Sigmoid colon (tissue), 7 donors: Measurements from ENCODE around the gene MRM3. TPM values are rescaled to one million over a fixed set of nuclear protein-coding genes. Genes with fewer than 3 reads are reported as not detected.

Experiments
- DNase-seq: peaks from one replicate; pipeline ENCODE4 v3.0.0-alpha.2; 2019
- H3K27ac ChIP-seq, 4 donors: fragments of 200-600 bp; sonication (generic); one replicate each; pipeline ENCODE4 v1.5.1; 2016 to 2019; ENCODE audit warnings: mild to moderate bottlenecking in 1 of 4
- H3K27me3 ChIP-seq, 3 donors: fragments of 200-600 bp; sonication (generic); one replicate each; pipeline ENCODE4 v1.5.1; 2019; ENCODE audit warnings: mild to moderate bottlenecking in 1 of 3
- H3K36me3 ChIP-seq, 4 donors: fragments of 200-600 bp; sonication (generic); one replicate each; pipeline ENCODE4 v1.5.1; 2016 to 2019
- H3K4me1 ChIP-seq, 4 donors: fragments of 200-600 bp; sonication (generic); one replicate each; pipeline ENCODE4 v1.5.1; 2017 to 2019
- H3K4me3 ChIP-seq, 4 donors: fragments of 200-600 bp; sonication (generic); one replicate each; pipeline ENCODE4 v1.5.1; 2017 to 2019; ENCODE audit warnings: mild to moderate bottlenecking in 2 of 4, moderate library complexity in 1 of 4
- H3K9me3 ChIP-seq, 4 donors: fragments of 200-600 bp in 3 of 4; sonication (generic) in 3 of 4; one replicate each; pipeline versions ENCODE4 v1.5.1 to v1.6.1; 2013 to 2019
- EP300 ChIP-seq, 4 donors: sonication (generic); formaldehyde crosslinking; IDR thresholded peaks; one replicate each; pipeline ENCODE4 v1.6.1; 2017; ENCODE audit warnings: antibody characterized with exemption in 4 of 4
- POLR2A ChIP-seq, 2 donors: fragments of 450-650 bp; IDR thresholded peaks; one replicate each; pipeline ENCODE4 v1.6.1; 2016; ENCODE audit warnings: antibody characterized with exemption in 2 of 2, mild to moderate bottlenecking in 2 of 2, moderate library complexity in 2 of 2
- POLR2AphosphoS5 ChIP-seq, 4 donors: sonication (generic); formaldehyde crosslinking; IDR thresholded peaks; one replicate each; pipeline ENCODE4 v1.6.1; 2017; ENCODE audit warnings: antibody characterized with exemption in 4 of 4
- WGBS, 2 donors: extraction: QIAGEN DNeasy Blood & Tissue Kit; methylation state at CpG; one replicate each; pipeline ENCODE4 v1.1.7; 2013; 5-methylcytosine and 5-hydroxymethylcytosine counted together
- intact Hi-C: fragments of 100-400 bp; cut with DNase I; formaldehyde crosslinking; loops from one replicate; pipeline ENCODE4 v1.15.1; 2023
- polyA plus RNA-seq, 3 donors: library from polyadenylated mRNA; stranded (reverse); fragments of 200-250 nt; gene quantifications; one replicate each; pipeline ENCODE4 v1.2.3, GENCODE V29; 2013
- total RNA-seq, 4 donors: library from RNA; depleted of rRNA; stranded (reverse); fragments of >200 nt; gene quantifications; one replicate each; pipeline ENCODE4 v1.1.0, GENCODE V29; 2016
- TF ChIP-seq, protein P1 (sequence below), 4 experiments: fragments of 450-650 bp in 3 of 4; fragments of 200-600 bp in 1 of 4; IDR thresholded peaks; one replicate each; pipeline ENCODE4 v1.5.1; 2016 to 2019; ENCODE audit warnings: antibody characterized with exemption in 4 of 4, mild to moderate bottlenecking in 3 of 4, moderate library complexity in 2 of 4
- donor health status: healthy with polysubstance abuse.
- donor health status: Bipolar disorder and iron deficiency.
- donor health status: healthy.

Gene MRM3
- total and polyA plus RNA-seq, 7 donors: 10.4 to 22.4 (median 17.1) TPM

DNA sequence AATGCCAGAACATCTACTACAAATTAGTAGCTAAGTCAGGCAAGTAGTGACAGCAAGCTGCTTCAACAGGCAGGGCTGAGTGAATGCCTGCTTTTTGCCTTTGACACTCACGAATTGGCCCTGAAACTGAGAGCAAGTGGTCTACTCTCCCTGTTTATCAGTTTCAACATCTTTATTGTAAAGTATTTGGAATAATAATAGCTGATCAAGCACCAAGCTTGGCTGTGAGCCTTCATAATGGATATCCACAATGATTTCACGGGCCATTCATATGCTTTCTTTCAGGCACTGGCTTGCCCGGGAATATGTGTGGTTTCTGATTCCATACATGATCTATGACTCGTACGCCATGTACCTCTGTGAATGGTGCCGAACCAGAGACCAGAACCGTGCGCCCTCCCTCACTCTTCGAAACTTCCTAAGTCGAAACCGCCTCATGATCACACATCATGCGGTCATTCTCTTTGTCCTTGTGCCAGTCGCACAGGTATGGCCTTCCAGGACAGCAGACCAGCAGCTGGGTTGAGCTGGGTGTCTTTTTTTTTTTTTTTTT, 44.5 kb upstream of the MRM3 start:
- TF ChIP-seq, protein P1, sequence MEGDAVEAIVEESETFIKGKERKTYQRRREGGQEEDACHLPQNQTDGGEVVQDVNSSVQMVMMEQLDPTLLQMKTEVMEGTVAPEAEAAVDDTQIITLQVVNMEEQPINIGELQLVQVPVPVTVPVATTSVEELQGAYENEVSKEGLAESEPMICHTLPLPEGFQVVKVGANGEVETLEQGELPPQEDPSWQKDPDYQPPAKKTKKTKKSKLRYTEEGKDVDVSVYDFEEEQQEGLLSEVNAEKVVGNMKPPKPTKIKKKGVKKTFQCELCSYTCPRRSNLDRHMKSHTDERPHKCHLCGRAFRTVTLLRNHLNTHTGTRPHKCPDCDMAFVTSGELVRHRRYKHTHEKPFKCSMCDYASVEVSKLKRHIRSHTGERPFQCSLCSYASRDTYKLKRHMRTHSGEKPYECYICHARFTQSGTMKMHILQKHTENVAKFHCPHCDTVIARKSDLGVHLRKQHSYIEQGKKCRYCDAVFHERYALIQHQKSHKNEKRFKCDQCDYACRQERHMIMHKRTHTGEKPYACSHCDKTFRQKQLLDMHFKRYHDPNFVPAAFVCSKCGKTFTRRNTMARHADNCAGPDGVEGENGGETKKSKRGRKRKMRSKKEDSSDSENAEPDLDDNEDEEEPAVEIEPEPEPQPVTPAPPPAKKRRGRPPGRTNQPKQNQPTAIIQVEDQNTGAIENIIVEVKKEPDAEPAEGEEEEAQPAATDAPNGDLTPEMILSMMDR (IDR thresholded peaks at IDR 0.05): no peak
- TF ChIP-seq POLR2A (IDR thresholded peaks at IDR 0.05) (no peak), EP300 (IDR thresholded peaks at IDR 0.05) (no peak), POLR2AphosphoS5 (IDR thresholded peaks at IDR 0.05) (no peak)
- H3K4me1 ChIP-seq: peaks cover 0 to 14% (median 9%) of the 10 kb centered on the region in 4 donors
- no peaks in the 10 kb centered on the region for H3K27me3 ChIP-seq
- peaks cover 0 to 32% (median 5%) of the 10 kb centered on the region in 4 donors for H3K36me3 ChIP-seq
- H3K4me3 ChIP-seq: no peak overlapping the region
- intact Hi-C loops: no loop called here
- H3K27ac ChIP-seq: no peak overlapping the region
- 94 to 96% methylated on average over 13 of the region's 13 CpGs for WGBS, 2 donors
- DNase-seq: no peak
- H3K9me3 ChIP-seq: no peaks in the 10 kb centered on the region

DNA sequence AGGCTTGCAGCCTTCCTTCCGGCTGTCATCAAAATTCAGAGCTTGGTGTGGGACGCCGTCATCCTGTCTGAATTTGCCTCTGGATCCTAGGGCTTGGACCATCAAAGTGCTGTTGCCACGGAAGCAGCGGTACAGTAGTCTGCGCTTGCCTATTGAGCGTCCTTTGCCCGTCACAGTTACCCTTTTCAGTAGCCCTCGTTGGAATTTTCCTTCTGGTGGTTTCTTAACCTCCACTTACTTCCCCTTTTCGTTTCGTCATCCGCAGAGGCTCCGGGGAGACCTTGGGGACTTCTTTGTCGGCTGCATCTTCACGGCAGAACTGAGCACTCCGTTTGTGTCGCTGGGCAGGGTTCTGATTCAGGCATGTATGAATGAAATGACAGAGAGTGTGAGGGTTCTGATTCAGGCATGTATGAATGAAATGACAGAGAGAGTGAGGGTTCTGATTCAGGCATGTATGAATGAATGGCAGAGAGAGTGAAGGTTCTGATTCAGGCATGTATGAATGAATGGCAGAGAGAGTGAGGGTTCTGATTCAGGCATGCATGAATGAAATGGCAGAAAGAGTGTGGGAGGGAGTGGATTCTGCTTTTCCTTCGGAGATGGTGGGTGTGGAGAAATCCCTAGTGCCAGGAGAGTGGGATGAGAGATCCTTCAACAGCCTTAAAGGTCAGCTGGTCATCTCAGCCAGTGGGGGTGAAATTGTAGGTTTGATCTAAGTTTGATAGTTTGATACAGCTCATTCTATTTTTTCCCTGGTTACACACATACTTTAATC, 41.7 kb upstream of the MRM3 start:
- no peak overlapping the region for H3K4me3 ChIP-seq
- H3K4me1 ChIP-seq: no peaks in the 10 kb centered on the region
- TF ChIP-seq, protein P1 (IDR thresholded peaks at IDR 0.05): no peak
- no peak for TF ChIP-seq POLR2A (IDR thresholded peaks at IDR 0.05)
- no peak for TF ChIP-seq POLR2AphosphoS5 (IDR thresholded peaks at IDR 0.05)
- TF ChIP-seq EP300 (IDR thresholded peaks at IDR 0.05): no peak
- 58 to 80% methylated on average over 18 of the region's 18 CpGs for WGBS, 2 donors
- no peak overlapping the region for H3K27ac ChIP-seq
- H3K27me3 ChIP-seq: no peaks in the 10 kb centered on the region
- intact Hi-C loops: no loop called here
- no peak for DNase-seq
- H3K36me3 ChIP-seq: peaks cover 7 to 59% (median 22%) of the 10 kb centered on the region in 4 donors
- H3K9me3 ChIP-seq: no peaks in the 10 kb centered on the region

DNA sequence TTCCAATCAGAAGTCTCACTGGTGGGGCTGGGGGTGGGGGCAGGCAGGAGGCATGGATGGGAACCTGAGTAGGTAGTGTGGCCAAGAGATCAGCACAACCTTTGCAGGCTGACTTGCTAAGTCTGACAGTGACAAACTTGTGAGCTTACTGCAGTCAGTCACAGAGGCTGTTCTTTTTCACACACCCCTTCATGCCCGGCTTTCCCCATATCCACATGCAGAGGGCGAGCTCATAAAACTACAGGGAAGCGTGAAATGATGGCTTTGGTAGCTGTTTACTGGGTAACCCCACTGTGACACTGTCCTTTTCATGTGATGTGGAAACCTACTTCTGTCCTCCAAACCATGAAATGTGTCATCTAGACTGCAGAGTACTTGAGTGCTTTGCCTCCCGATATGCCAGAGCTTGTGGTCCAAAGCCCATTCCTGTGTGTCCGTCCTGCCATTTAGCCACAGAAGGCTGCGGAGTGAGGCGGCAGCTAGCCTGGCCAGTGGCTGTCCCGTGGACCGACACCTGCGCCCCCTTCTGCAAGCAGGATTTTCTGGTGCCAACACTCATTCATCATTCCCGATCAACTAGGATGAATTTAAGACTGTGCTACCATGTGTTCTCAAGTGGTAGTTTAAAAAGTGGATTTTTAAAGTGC, 39.9 kb upstream of the MRM3 start:
- 87 to 90% methylated on average over 11 of the region's 11 CpGs for WGBS, 2 donors
- Histone ChIP-seq H3K27me3 (no peaks in the 10 kb centered on the region), H3K36me3 (peaks cover 8 to 78% (median 38%) of the 10 kb centered on the region in 4 donors), H3K27ac (no peak overlapping the region), H3K4me1 (no peaks in the 10 kb centered on the region), H3K4me3 (no peak overlapping the region), H3K9me3 (no peaks in the 10 kb centered on the region)
- intact Hi-C loops: no loop called here
- no peak for DNase-seq
- TF ChIP-seq POLR2AphosphoS5 (IDR thresholded peaks at IDR 0.05) (no peak), EP300 (IDR thresholded peaks at IDR 0.05) (no peak), POLR2A (IDR thresholded peaks at IDR 0.05) (no peak)
- TF ChIP-seq, protein P1 (IDR thresholded peaks at IDR 0.05): no peak

DNA sequence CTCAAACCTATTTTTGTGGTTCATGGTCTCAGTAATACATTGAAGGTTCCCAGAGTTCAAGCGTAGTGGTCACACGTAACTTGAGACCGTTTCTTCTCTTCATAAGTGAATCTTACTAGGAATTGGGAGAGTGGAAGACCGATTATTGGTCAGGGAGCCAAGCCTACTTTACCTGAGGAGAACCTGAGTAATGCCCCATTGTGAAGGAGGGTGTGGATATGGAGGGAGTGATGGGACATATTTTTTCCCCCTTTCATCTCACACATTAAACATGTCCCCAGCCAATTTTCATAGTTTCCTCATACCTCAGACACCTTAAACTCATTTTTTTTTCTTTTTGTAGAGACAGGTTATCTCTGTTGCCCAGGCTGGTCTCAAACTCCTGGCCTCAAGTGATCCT, 39.0 kb upstream of the MRM3 start:
- intact Hi-C loops: no loop called here
- H3K27ac ChIP-seq: no peak overlapping the region
- no peak overlapping the region for H3K4me3 ChIP-seq
- no peaks in the 10 kb centered on the region for H3K9me3 ChIP-seq
- 96 to 97% methylated on average over 4 of the region's 4 CpGs for WGBS, 2 donors
- H3K27me3 ChIP-seq: no peaks in the 10 kb centered on the region
- peaks cover 8 to 83% (median 41%) of the 10 kb centered on the region in 4 donors for H3K36me3 ChIP-seq
- TF ChIP-seq EP300 (IDR thresholded peaks at IDR 0.05) (no peak), POLR2AphosphoS5 (IDR thresholded peaks at IDR 0.05) (no peak), POLR2A (IDR thresholded peaks at IDR 0.05) (no peak)
- TF ChIP-seq, protein P1 (IDR thresholded peaks at IDR 0.05): no peak
- no peaks in the 10 kb centered on the region for H3K4me1 ChIP-seq
- DNase-seq: no peak
